GM18502 (cell line): ENCODE results near the gene ACACB.

Source experiments
- ATAC-seq: cut with Tn5 transposase; IDR thresholded peaks from one replicate; pipeline ENCODE4 v1.9.1; 2021; ENCODE audit warnings: mild to moderate bottlenecking; ENCODE audit not compliant: unreplicated experiment, poor library complexity

Gene ACACB

GRCh38 chr12:109247831-109248654 is 131.7 kb downstream of the ACACB start:
- ATAC-seq, result no peak

- ATAC-seq, result no peak
These were observed 134.1 kb downstream of the ACACB start for GRCh38 chr12:109250523-109250922.

- no peak for ATAC-seq
These were observed 136.4 kb downstream of the ACACB start for GRCh38 chr12:109252799-109253198.

GRCh38 chr12:109253913-109254544 is 137.6 kb downstream of the ACACB start:
- ATAC-seq, result no peak

- no peak for ATAC-seq
These were observed 139.0 kb downstream of the ACACB start for GRCh38 chr12:109255377-109255776.

GRCh38 chr12:109256011-109256410 is 139.6 kb downstream of the ACACB start:
- ATAC-seq, result no peak

- ATAC-seq, result no peak
These were observed 141.8 kb downstream of the ACACB start for GRCh38 chr12:109258201-109258600.

- ATAC-seq, result no peak
These were observed 142.5 kb downstream of the ACACB start for GRCh38 chr12:109258607-109259544.

GRCh38 chr12:109259545-109259895 is 143.1 kb downstream of the ACACB start:
- ATAC-seq, result no peak

GRCh38 chr12:109261087-109261486 is 144.7 kb downstream of the ACACB start:
- ATAC-seq, result no peak

- ATAC-seq, result no peak
These were observed 145.6 kb downstream of the ACACB start for GRCh38 chr12:109261939-109262338.

GRCh38 chr12:109263439-109263838 is 147.1 kb downstream of the ACACB start:
- ATAC-seq, result no peak

- ATAC-seq, result no peak
These were observed 147.9 kb downstream of the ACACB start for GRCh38 chr12:109264095-109264942.

GRCh38 chr12:109264943-109265650 is 148.7 kb downstream of the ACACB start:
- no peak for ATAC-seq

- ATAC-seq, result no peak
These were observed 149.9 kb downstream of the ACACB start for GRCh38 chr12:109266106-109266879.

- ATAC-seq, result no peak
These were observed 151.0 kb downstream of the ACACB start for GRCh38 chr12:109267361-109267760.

GRCh38 chr12:109268896-109269295 is 152.5 kb downstream of the ACACB start:
- no peak for ATAC-seq

GRCh38 chr12:109269428-109269827 is 153.0 kb downstream of the ACACB start:
- no peak for ATAC-seq

- ATAC-seq, result no peak
These were observed 154.1 kb downstream of the ACACB start for GRCh38 chr12:109270494-109270893.
